DOHH2 (cell line): Measurements from ENCODE around the gene SYNPO2.
"Not testable (repeated sequence)": the region's sequence is repeated elsewhere in the genome, so short reads cannot be mapped to it uniquely, and the experiment has no call there.

ENCODE experiments used
- EZH2phosphoT487 ChIP-seq: fragments of 200-600 bp; sonication (generic); IDR thresholded peaks from 2 replicates; pipeline ENCODE4 v1.6.1; 2017; ENCODE audit warnings: borderline replicate concordance, mild to moderate bottlenecking, antibody characterized with exemption, low read length, moderate library complexity, mixed read lengths
- TF ChIP-seq, protein P1 (sequence below): fragments of 200-600 bp; sonication (generic); IDR thresholded peaks from one replicate; pipeline ENCODE4 v1.5.1; 2014; ENCODE audit warnings: antibody characterized with exemption, mild to moderate bottlenecking, low read depth, low read length; ENCODE audit not compliant: poor library complexity, severe bottlenecking

GRCh38 chr4:119047059-119047458 is 158.4 kb downstream of the SYNPO2 start:
- TF ChIP-seq, protein P1, sequence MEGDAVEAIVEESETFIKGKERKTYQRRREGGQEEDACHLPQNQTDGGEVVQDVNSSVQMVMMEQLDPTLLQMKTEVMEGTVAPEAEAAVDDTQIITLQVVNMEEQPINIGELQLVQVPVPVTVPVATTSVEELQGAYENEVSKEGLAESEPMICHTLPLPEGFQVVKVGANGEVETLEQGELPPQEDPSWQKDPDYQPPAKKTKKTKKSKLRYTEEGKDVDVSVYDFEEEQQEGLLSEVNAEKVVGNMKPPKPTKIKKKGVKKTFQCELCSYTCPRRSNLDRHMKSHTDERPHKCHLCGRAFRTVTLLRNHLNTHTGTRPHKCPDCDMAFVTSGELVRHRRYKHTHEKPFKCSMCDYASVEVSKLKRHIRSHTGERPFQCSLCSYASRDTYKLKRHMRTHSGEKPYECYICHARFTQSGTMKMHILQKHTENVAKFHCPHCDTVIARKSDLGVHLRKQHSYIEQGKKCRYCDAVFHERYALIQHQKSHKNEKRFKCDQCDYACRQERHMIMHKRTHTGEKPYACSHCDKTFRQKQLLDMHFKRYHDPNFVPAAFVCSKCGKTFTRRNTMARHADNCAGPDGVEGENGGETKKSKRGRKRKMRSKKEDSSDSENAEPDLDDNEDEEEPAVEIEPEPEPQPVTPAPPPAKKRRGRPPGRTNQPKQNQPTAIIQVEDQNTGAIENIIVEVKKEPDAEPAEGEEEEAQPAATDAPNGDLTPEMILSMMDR, result not testable (repeated sequence)
- TF ChIP-seq EZH2phosphoT487, result not testable (repeated sequence)
